RWPE2 (cell line): ENCODE data around the gene EFNA2.

Source experiments
- ATAC-seq: fragments of 200-7000 bp; cut with Tn5 transposase; 3 replicates; pipeline ENCODE4 v1.9.1; 2021; ENCODE audit warnings: low read depth
- DNase-seq: peaks from one replicate; pipeline ENCODE4 v3.0.0-alpha.2; 2020; ENCODE audit warnings: low spot score
- H3K27ac ChIP-seq: fragments of 450-650 bp; 2 replicates; pipeline ENCODE4 v1.5.1; 2017; ENCODE audit warnings: mild to moderate bottlenecking; ENCODE audit not compliant: poor library complexity, severe bottlenecking
- H3K27me3 ChIP-seq: fragments of 250-450 bp; sonication (Bioruptor Pico); 2 replicates; pipeline ENCODE4 v1.5.1; 2021; ENCODE audit warnings: mild to moderate bottlenecking, moderate library complexity; ENCODE audit not compliant: insufficient read depth, poor library complexity, severe bottlenecking
- H3K36me3 ChIP-seq: fragments of 250-450 bp; sonication (Bioruptor Pico); 2 replicates; pipeline ENCODE4 v1.5.1; 2020; ENCODE audit warnings: low read depth, mild to moderate bottlenecking, moderate library complexity
- H3K4me1 ChIP-seq: fragments of 250-450 bp; sonication (Bioruptor Pico); 2 replicates; pipeline ENCODE4 v1.5.1; 2021; ENCODE audit warnings: mild to moderate bottlenecking, moderate library complexity; ENCODE audit not compliant: insufficient read depth, poor library complexity, severe bottlenecking
- H3K4me3 ChIP-seq: fragments of 250-450 bp; sonication (Bioruptor Pico); 2 replicates; pipeline ENCODE4 v1.5.1; 2021; ENCODE audit warnings: mild to moderate bottlenecking, moderate library complexity; ENCODE audit not compliant: severe bottlenecking
- H3K9me3 ChIP-seq: fragments of 250-450 bp; sonication (Bioruptor Pico); 2 replicates; pipeline ENCODE4 v1.5.1; 2021; ENCODE audit warnings: mild to moderate bottlenecking, moderate library complexity; ENCODE audit not compliant: severe bottlenecking
- CTCF ChIP-seq: fragments of 450-650 bp; IDR thresholded peaks from one replicate; pipeline ENCODE4 v1.5.1; 2017; ENCODE audit warnings: mild to moderate bottlenecking, moderate library complexity; ENCODE audit not compliant: poor library complexity, severe bottlenecking

EFNA2 gene

GRCh38 chr19:1284979-1285736 is 515 bp upstream of the EFNA2 start:
- Histone ChIP-seq H3K27me3 (peaks cover 35% of the 10 kb centered on the region), H3K27ac (no peak overlapping the region), H3K36me3 (no peaks in the 10 kb centered on the region), H3K4me1 (no peaks in the 10 kb centered on the region), H3K9me3 (no peaks in the 10 kb centered on the region), H3K4me3 (no peak overlapping the region)
- TF ChIP-seq CTCF = no peak
- DNase-seq (no peak), ATAC-seq (no peak)

DNA sequence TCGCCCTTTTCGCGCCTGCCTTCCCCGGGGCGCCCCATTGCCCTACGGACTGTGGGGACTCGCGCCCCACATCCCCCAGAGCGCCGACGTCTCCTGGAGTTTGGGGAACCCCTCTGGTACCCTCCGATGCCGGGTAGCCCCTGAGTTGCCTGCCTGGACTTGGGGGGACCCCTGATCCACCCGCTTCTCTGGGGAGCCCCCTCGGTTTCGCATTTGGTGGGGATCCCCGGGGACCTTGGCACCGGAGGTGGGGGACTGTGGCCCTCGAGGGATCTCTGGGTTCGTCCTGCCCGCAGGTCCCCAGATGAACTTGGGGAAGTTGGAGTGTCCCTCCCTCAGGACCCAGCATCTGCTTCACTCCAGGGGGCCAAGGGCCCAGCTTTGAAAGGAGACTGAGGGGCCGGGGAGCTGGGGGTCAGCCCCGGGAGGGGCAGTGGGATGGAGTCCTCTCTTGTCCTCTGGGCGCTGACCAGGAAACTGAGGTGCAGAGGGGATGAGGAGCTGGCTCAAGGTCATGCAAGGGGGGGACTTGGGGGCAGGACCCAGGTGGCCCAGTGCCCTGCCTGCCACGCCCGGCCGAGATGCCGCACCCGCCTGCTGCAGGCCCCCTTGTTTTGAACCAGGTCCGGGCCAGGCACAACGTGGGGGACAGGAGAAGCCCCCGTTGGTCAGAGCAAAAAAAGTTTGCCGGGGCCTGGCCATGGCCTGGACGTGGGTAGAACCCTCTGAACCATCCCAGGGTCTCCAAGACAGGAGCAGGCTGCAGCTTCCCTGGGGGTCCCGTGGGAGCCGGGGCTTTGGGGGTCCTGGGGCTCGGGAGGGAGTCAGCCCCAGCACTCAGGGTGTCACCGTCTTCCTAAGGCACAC is 1.0 kb downstream of the EFNA2 start:
- TF ChIP-seq CTCF = no peak
- Histone ChIP-seq H3K27me3 (peaks cover 35% of the 10 kb centered on the region), H3K27ac (no peak overlapping the region), H3K4me3 (peak overlapping the region; percentile 24), H3K36me3 (no peaks in the 10 kb centered on the region), H3K4me1 (no peaks in the 10 kb centered on the region), H3K9me3 (no peaks in the 10 kb centered on the region)
- DNase-seq (no peak), ATAC-seq (no peak)

DNA sequence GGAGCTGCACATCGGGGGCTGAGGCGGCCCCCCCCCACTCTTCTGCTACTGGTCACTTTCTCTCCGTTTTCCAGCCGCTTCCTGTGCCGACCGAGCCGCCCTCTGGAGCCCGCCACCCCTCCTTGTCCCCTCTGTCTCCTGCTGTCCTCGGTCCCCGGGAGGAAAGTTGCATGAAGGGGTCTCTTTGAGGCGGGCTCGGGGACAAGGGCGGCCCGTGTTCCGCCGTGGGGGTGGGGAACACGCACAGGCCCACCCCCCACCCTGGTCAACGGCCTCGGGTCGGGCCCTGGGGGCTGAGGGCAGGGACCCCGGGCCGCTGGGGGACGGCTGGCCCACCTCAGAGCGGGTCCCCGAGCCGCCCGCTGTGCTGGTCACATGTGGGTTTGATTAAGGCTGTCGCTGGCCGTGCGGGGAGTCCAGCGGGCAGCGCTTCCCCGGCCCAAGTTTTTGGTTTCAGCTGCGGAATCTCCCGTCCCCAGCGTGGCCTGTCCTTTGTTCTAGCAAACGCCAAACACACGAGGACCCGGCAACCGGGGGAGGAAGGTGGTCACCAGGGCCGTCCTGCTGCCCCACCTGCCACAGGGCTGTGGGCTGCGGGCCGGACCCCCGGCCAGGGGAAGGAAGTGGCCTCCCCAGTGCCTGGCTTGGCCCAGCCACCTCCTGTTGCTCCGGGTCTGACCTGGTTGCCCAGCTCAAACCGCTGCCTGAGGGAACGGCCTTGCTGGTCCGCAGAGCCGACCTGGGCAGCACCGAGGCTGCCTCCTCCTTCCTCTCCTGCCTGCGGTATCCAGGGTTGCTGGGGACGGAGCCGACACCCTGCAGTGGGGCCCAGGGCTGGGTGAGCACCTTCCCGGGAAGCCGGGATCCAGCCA is 1.9 kb downstream of the EFNA2 start:
- DNase-seq (no peak), ATAC-seq (no peak)
- no peak overlapping the region for H3K4me3 ChIP-seq
- H3K9me3 ChIP-seq = no peaks in the 10 kb centered on the region
- no peak for TF ChIP-seq CTCF
- H3K4me1 ChIP-seq = no peaks in the 10 kb centered on the region
- no peaks in the 10 kb centered on the region for H3K36me3 ChIP-seq
- no peak overlapping the region for H3K27ac ChIP-seq
- peaks cover 35% of the 10 kb centered on the region for H3K27me3 ChIP-seq

- TF ChIP-seq CTCF = no peak
- Histone ChIP-seq H3K27ac (no peak overlapping the region), H3K9me3 (no peaks in the 10 kb centered on the region), H3K4me1 (no peaks in the 10 kb centered on the region), H3K4me3 (no peak overlapping the region), H3K36me3 (no peaks in the 10 kb centered on the region), H3K27me3 (peaks cover 35% of the 10 kb centered on the region)
- DNase-seq (no peak), ATAC-seq (no peak)
These were observed 2.5 kb downstream of the EFNA2 start for GRCh38 chr19:1288226-1288612.
